ENCODE results near the gene CPLANE1. TPM values are rescaled to one million over a fixed set of nuclear protein-coding genes. Genes with fewer than 3 reads are reported as not detected.

The CPLANE1 gene
- total and polyA plus RNA-seq, 9 of the 15 experiments (the other 6 are each of a cell fraction or from before 2014, with no cell fraction given): under 0.01 to 0.27 (median 0.08) TPM; not detected in 2

DNA sequence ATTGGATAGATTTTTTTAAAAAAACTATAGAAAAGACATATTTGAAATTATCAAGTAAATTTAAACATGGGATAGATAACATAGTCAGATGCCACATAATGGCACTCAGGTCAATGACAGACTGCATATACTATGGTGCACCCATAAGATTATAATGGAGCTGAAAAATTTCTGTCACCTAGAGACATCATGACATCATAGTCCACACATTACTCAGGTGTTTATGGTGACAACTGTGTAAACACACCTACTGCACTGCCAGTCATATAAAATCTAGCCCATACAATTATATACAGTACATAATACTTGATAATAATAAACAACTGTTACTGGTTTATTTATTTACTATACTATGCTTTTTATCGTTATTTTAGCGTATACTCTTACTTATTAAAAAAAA lies 58.6 kb downstream of the CPLANE1 start:
- Histone ChIP-seq H3K4me3 (no peak overlapping the region), H3K4me1 (replicated peaks in 1 of 2; ENCODE audit: control insufficient read depth in 2 of 2, insufficient read depth in 2 of 2, low read length in 2 of 2) (0 out of 5 replicates have a peak, but pooled peaks cover 0 to 2% of the 10 kb centered on the region in 2 experiments), H3K27ac (ENCODE audit: extremely low read depth, low read depth, low read length) (no peak overlapping the region), H3K9ac (ENCODE audit: insufficient read depth in 1 of 2, low read depth in 2 of 2, low read length in 2 of 2) (no peak overlapping the region), H3K27me3 (ENCODE audit: control insufficient read depth in 2 of 2, insufficient read depth in 2 of 2, low read length in 2 of 2) (peaks cover 2 to 4% of the 10 kb centered on the region in 2 experiments; a peak in 1 of 5 replicates), H3K79me2 (ENCODE audit: control insufficient read depth, insufficient read depth, low read length) (no peaks in the 10 kb centered on the region), H3K9me3 (replicated peaks; ENCODE audit: control insufficient read depth, insufficient read depth, low read depth, low read length) (no peaks in the 10 kb centered on the region), H3K4me2 (ENCODE audit: insufficient read depth, low read length) (no peak overlapping the region), H3K9me1 (ENCODE audit: control insufficient read depth, insufficient read depth, low read length) (no peaks in the 10 kb centered on the region), H2AFZ (ENCODE audit: low read depth, low read length) (no peak overlapping the region), H4K20me1 (replicated peaks; ENCODE audit: control insufficient read depth, insufficient read depth, low read length) (no peaks in the 10 kb centered on the region), H3K36me3 (ENCODE audit: control insufficient read depth, insufficient read depth, low read length) (no peaks in the 10 kb centered on the region)
- in situ Hi-C loops (cut with MboI): no loop called here
- FAIRE-seq (no peak), DNase-seq (ENCODE audit: extremely low read depth in 1 of 4, low spot score in 3 of 4) (no peak), ATAC-seq (no peak)
- POLR2A ChIA-PET: no interaction called here
- intact Hi-C loops (cut with micrococcal nuclease): no loop called here
- TF ChIP-seq KLF6 (CRISPR knock-in tag; IDR thresholded peaks at IDR 0.05; ENCODE audit: borderline replicate concordance): no peak
- TF ChIP-seq, protein P1, sequence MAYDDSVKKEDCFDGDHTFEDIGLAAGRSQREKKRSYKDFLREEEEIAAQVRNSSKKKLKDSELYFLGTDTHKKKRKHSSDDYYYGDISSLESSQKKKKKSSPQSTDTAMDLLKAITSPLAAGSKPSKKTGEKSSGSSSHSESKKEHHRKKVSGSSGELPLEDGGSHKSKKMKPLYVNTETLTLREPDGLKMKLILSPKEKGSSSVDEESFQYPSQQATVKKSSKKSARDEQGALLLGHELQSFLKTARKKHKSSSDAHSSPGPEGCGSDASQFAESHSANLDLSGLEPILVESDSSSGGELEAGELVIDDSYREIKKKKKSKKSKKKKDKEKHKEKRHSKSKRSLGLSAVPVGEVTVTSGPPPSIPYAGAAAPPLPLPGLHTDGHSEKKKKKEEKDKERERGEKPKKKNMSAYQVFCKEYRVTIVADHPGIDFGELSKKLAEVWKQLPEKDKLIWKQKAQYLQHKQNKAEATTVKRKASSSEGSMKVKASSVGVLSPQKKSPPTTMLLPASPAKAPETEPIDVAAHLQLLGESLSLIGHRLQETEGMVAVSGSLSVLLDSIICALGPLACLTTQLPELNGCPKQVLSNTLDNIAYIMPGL (CRISPR knock-in tag; IDR thresholded peaks at IDR 0.05): no peak
- TF ChIP-seq DIDO1 (tag; IDR thresholded peaks at IDR 0.05; ENCODE audit: low read depth): no peak
- no peak for TF ChIP-seq ZNF764 (CRISPR knock-in tag; IDR thresholded peaks at IDR 0.05; ENCODE audit: low read depth)
- no peak for TF ChIP-seq NCOA2 (IDR thresholded peaks at IDR 0.05; ENCODE audit: partially characterized antibody in 2 of 2)
- TF ChIP-seq, protein P2, sequence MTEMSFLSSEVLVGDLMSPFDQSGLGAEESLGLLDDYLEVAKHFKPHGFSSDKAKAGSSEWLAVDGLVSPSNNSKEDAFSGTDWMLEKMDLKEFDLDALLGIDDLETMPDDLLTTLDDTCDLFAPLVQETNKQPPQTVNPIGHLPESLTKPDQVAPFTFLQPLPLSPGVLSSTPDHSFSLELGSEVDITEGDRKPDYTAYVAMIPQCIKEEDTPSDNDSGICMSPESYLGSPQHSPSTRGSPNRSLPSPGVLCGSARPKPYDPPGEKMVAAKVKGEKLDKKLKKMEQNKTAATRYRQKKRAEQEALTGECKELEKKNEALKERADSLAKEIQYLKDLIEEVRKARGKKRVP (CRISPR knock-in tag; IDR thresholded peaks at IDR 0.05): no peak
- no peak for TF ChIP-seq ZNF263 (CRISPR knock-in tag; IDR thresholded peaks at IDR 0.05; ENCODE audit: borderline replicate concordance)
- TF ChIP-seq BRF1 (IDR thresholded peaks at IDR 0.05; ENCODE audit: borderline replicate concordance, extremely low read depth, insufficient read length): no peak
- TF ChIP-seq TBL1XR1 (IDR thresholded peaks at IDR 0.05; ENCODE audit: low read length in 2 of 2): no peak
- TF ChIP-seq SRF (CRISPR knock-in tag; IDR thresholded peaks at IDR 0.05): no peak
- TF ChIP-seq KDM1A (IDR thresholded peaks at IDR 0.05): no peak
- TF ChIP-seq SREBF2 (CRISPR knock-in tag; IDR thresholded peaks at IDR 0.05): no peak
- no TSS peak for BruUV-seq (replicated peaks)
- CTCF ChIA-PET (ENCODE audit: low intra/inter-chr PET ratio): no interaction called here
- WGBS (ENCODE audit: insufficient coverage, low coverage, missing lambda C conversion rate): 4% methylated on average over 2 of the region's 2 CpGs
